ENCODE results near the gene CIDEB. TPM values are rescaled to one million over a fixed set of nuclear protein-coding genes. Genes with fewer than 3 reads are reported as not detected.
"Not testable (repeated sequence)": the region's sequence is repeated elsewhere in the genome, so short reads cannot be mapped to it uniquely, and the experiment has no call there.

CIDEB gene
- 2.0 and 2.5 TPM in 2 replicates for total RNA-seq

- no peak for DNase-seq (ENCODE audit: extremely low read depth, low read depth, low spot score)
Observed at GRCh38 chr14:24307575-24308341, at the start of gene CIDEB. CIDEB (minus strand) TSS chr14:24307977; CDS start chr14:24307858, 119 bp downstream.

- DNase-seq (ENCODE audit: extremely low read depth, low read depth, low spot score) = no peak
Observed at GRCh38 chr14:24356208-24356607, 48.4 kb upstream of the CIDEB start.

- no peak for DNase-seq (ENCODE audit: extremely low read depth, low read depth, low spot score)
Observed at GRCh38 chr14:24355009-24355408, 47.2 kb upstream of the CIDEB start.

GRCh38 chr14:24354482-24354825, 46.7 kb upstream of the CIDEB start:
- not testable (repeated sequence) for DNase-seq (ENCODE audit: extremely low read depth, low read depth, low spot score)

- no peak for DNase-seq (ENCODE audit: extremely low read depth, low read depth, low spot score)
Observed at GRCh38 chr14:24353559-24354481, 46.0 kb upstream of the CIDEB start.

GRCh38 chr14:24351517-24351916, 43.7 kb upstream of the CIDEB start:
- DNase-seq (ENCODE audit: extremely low read depth, low read depth, low spot score) = no peak

GRCh38 chr14:24349742-24350141, 42.0 kb upstream of the CIDEB start:
- DNase-seq (ENCODE audit: extremely low read depth, low read depth, low spot score) = no peak

GRCh38 chr14:24348186-24348585, 40.4 kb upstream of the CIDEB start:
- DNase-seq (ENCODE audit: extremely low read depth, low read depth, low spot score) = no peak

GRCh38 chr14:24347134-24347533, 39.4 kb upstream of the CIDEB start:
- no peak for DNase-seq (ENCODE audit: extremely low read depth, low read depth, low spot score)

- no peak for DNase-seq (ENCODE audit: extremely low read depth, low read depth, low spot score)
Observed at GRCh38 chr14:24343795-24344660, 36.3 kb upstream of the CIDEB start.

- no peak for DNase-seq (ENCODE audit: extremely low read depth, low read depth, low spot score)
Observed at GRCh38 chr14:24342889-24343288, 35.1 kb upstream of the CIDEB start.

GRCh38 chr14:24340606-24341005, 32.8 kb upstream of the CIDEB start:
- DNase-seq (ENCODE audit: extremely low read depth, low read depth, low spot score) = no peak

- no peak for DNase-seq (ENCODE audit: extremely low read depth, low read depth, low spot score)
Observed at GRCh38 chr14:24339284-24340151, 31.7 kb upstream of the CIDEB start, which contains the start of gene RIPK3. RIPK3 (minus strand) TSS chr14:24339991; CDS start chr14:24339826, 165 bp downstream.

GRCh38 chr14:24338843-24339242, 31.1 kb upstream of the CIDEB start:
- no peak for DNase-seq (ENCODE audit: extremely low read depth, low read depth, low spot score)

- DNase-seq (ENCODE audit: extremely low read depth, low read depth, low spot score) = no peak
Observed at GRCh38 chr14:24337824-24338175, 30.0 kb upstream of the CIDEB start.

- DNase-seq (ENCODE audit: extremely low read depth, low read depth, low spot score) = no peak
Observed at GRCh38 chr14:24337144-24337823, 29.5 kb upstream of the CIDEB start.

GRCh38 chr14:24335461-24336171, 27.8 kb upstream of the CIDEB start:
- no peak for DNase-seq (ENCODE audit: extremely low read depth, low read depth, low spot score)

- DNase-seq (ENCODE audit: extremely low read depth, low read depth, low spot score) = no peak
Observed at GRCh38 chr14:24334431-24335291, 26.9 kb upstream of the CIDEB start, which contains the start of gene ADCY4. ADCY4 (minus strand) TSS chr14:24335071; CDS start chr14:24334652, 419 bp downstream.
